Endodermal cell (in vitro differentiated cells): ENCODE results near the gene BRICD5. TPM values are rescaled to one million over a fixed set of nuclear protein-coding genes. Genes with fewer than 3 reads are reported as not detected.

ENCODE experiments used
- DNase-seq: peaks from one replicate; pipeline ENCODE4 v3.0.0-alpha.2; 2017
- H3K27ac ChIP-seq: 2 replicates; pipeline ENCODE4 v1.5.1; 2013; ENCODE audit warnings: mild to moderate bottlenecking, low read depth, low read length, moderate library complexity
- H3K27me3 ChIP-seq: 2 replicates; pipeline ENCODE4 v1.6.1; 2013; ENCODE audit warnings: mild to moderate bottlenecking, low read length, moderate library complexity; ENCODE audit not compliant: insufficient read depth, control insufficient read depth, poor library complexity, severe bottlenecking
- H3K36me3 ChIP-seq: 2 replicates; pipeline ENCODE4 v1.7.0; 2013; ENCODE audit warnings: mild to moderate bottlenecking, low read length, moderate library complexity; ENCODE audit not compliant: control insufficient read depth, insufficient read depth
- H3K4me1 ChIP-seq: one replicate; pipeline ENCODE4 v1.7.0; 2013; ENCODE audit warnings: low read length; ENCODE audit not compliant: control insufficient read depth, insufficient read depth
- H3K4me3 ChIP-seq: 2 replicates; pipeline ENCODE4 v1.5.1; 2013; ENCODE audit warnings: mild to moderate bottlenecking, low read length, moderate library complexity
- H3K9ac ChIP-seq: 2 replicates; pipeline ENCODE4 v1.6.1; 2013; ENCODE audit warnings: mild to moderate bottlenecking, low read length, moderate library complexity; ENCODE audit not compliant: poor library complexity, severe bottlenecking; ENCODE audit errors: extremely low read depth
- H3K9me3 ChIP-seq: 2 replicates; pipeline ENCODE4 v1.6.1; 2013; ENCODE audit warnings: mild to moderate bottlenecking, low read length, moderate library complexity; ENCODE audit not compliant: control insufficient read depth
- H3K27ac Mint-ChIP-seq: 2 replicates; pipeline ENCODE4 v1.8.0; 2020; ENCODE audit warnings: mixed read lengths
- H3K27me3 Mint-ChIP-seq: 2 replicates; pipeline ENCODE4 v1.8.0; 2021; ENCODE audit warnings: mild to moderate bottlenecking, mixed read lengths; ENCODE audit not compliant: insufficient read depth
- H3K36me3 Mint-ChIP-seq: 2 replicates; pipeline ENCODE4 v1.8.0; 2020; ENCODE audit warnings: low read depth, mixed read lengths
- H3K4me1 Mint-ChIP-seq: 2 replicates; pipeline ENCODE4 v1.8.0; 2020; ENCODE audit warnings: mixed read lengths
- H3K4me3 Mint-ChIP-seq: 2 replicates; pipeline ENCODE4 v1.8.0; 2020; ENCODE audit warnings: mild to moderate bottlenecking, moderate library complexity, mixed read lengths
- H3K9me3 Mint-ChIP-seq: 2 replicates; pipeline ENCODE4 v1.8.0; 2020; ENCODE audit warnings: mild to moderate bottlenecking, mixed read lengths
- WGBS, 2 experiments: methylation state at CpG; one replicate each; pipeline versions ENCODE4 v1.1.5 to v1.1.7; 2013; ENCODE audit warnings: missing lambda C conversion rate in 2 of 2, mixed read lengths in 1 of 2; ENCODE audit not compliant: insufficient coverage in 1 of 2, insufficient read length in 1 of 2; 5-methylcytosine and 5-hydroxymethylcytosine counted together
- total RNA-seq, 2 donors: library from RNA; stranded (reverse); fragmentation: NEBNext Ultra II Directional in 1 of 2; extraction: Animal tissue kit (Norgen Biotek cat#: 25700) in 1 of 2; gene quantifications; 2 replicates in 1 of 2; 3 replicates in 1 of 2; pipeline ENCODE4 v1.2.1, GENCODE V29; 2021
- TF ChIP-seq, protein P1 (sequence below): fragments of 200-600 bp; sonication (generic); conservative IDR thresholded peaks from 2 replicates; pipeline ENCODE4 v1.5.0; 2021; ENCODE audit warnings: antibody characterized with exemption, mild to moderate bottlenecking

Gene BRICD5
- total RNA-seq, 2 donors from 2014 or later = 7.7 to 15.0 TPM

DNA sequence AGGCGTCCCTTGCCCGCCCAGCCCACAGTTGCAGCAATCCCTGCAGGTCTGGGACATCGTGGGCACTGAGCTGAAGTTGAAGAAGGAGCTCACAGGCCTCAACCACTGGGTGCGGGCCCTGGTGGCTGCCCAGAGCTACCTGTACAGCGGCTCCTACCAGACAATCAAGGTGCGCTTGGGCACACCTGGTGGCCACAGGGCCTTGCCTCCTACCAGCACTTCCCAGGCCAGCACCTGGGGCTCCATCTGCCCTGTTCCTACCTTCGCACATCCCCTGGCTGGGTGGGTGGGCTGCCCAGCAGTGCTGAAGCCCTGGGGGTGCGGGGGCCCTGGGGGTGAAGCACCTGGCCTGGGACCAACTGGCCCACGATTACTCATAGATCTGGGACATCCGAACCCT is 35.2 kb downstream of the BRICD5 start:
- H3K9ac ChIP-seq = no peak overlapping the region
- TF ChIP-seq, protein P1, sequence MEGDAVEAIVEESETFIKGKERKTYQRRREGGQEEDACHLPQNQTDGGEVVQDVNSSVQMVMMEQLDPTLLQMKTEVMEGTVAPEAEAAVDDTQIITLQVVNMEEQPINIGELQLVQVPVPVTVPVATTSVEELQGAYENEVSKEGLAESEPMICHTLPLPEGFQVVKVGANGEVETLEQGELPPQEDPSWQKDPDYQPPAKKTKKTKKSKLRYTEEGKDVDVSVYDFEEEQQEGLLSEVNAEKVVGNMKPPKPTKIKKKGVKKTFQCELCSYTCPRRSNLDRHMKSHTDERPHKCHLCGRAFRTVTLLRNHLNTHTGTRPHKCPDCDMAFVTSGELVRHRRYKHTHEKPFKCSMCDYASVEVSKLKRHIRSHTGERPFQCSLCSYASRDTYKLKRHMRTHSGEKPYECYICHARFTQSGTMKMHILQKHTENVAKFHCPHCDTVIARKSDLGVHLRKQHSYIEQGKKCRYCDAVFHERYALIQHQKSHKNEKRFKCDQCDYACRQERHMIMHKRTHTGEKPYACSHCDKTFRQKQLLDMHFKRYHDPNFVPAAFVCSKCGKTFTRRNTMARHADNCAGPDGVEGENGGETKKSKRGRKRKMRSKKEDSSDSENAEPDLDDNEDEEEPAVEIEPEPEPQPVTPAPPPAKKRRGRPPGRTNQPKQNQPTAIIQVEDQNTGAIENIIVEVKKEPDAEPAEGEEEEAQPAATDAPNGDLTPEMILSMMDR = no peak
- H3K36me3 ChIP-seq = peaks cover 9% of the 10 kb centered on the region
- peaks cover 28% of the 10 kb centered on the region for H3K36me3 Mint-ChIP-seq
- no peaks in the 10 kb centered on the region for H3K9me3 ChIP-seq
- no peak overlapping the region for H3K4me3 Mint-ChIP-seq
- 95 to 96% methylated on average over 9 to 10 of the region's 10 CpGs for WGBS, 2 experiments
- H3K27ac Mint-ChIP-seq = no peak overlapping the region
- H3K4me1 Mint-ChIP-seq = no peaks in the 10 kb centered on the region
- H3K4me1 ChIP-seq = no peaks in the 10 kb centered on the region
- no peak overlapping the region for H3K27ac ChIP-seq
- H3K27me3 ChIP-seq = no peaks in the 10 kb centered on the region
- H3K9me3 Mint-ChIP-seq = no peaks in the 10 kb centered on the region
- H3K27me3 Mint-ChIP-seq = no peaks in the 10 kb centered on the region
- no peak overlapping the region for H3K4me3 ChIP-seq
- DNase-seq = no peak

DNA sequence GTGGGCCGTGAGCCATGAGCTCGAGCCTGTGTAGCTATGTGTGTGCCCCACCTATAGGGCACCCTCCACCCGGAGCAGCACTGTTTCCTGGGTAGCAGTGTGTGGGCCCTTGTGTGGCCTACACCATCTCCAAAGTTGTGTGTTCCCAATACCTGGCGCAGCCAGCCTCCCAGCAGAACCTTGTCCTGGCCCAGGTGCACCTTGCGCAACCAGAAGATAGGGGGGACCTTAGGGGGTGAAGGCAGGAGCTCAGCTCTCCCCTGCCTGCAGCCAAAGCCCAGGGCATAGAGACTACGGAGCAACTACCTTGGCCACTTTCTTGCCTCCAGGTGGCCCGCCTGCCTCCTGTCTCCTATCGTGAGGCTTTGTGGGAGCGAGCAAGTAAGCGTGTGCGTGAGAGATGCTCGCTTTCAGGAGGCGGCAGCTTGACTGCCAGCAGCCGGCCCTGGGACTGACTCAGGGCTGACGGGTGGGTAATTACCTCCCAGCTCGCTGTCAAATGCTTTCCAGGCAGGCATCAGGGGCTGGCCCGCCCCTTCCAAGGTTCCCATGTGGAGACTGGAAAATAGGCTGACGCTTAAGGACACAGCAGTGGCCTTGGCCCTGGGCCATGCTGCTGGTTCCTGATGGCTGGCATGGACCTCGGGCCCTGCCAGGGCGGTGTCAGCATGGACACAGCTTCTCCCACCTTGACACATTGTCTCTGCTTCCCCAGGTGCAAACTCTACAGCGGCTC is 36.1 kb downstream of the BRICD5 start:
- H3K9ac ChIP-seq = no peak overlapping the region
- H3K27ac ChIP-seq = no peak overlapping the region
- peaks cover 9% of the 10 kb centered on the region for H3K36me3 ChIP-seq
- H3K27ac Mint-ChIP-seq = no peak overlapping the region
- TF ChIP-seq, protein P1 = no peak
- H3K4me3 Mint-ChIP-seq = no peak overlapping the region
- peaks cover 28% of the 10 kb centered on the region for H3K36me3 Mint-ChIP-seq
- 95 to 96% methylated on average over 20 to 21 of the region's 21 CpGs for WGBS, 2 experiments
- H3K4me1 ChIP-seq = no peaks in the 10 kb centered on the region
- H3K9me3 Mint-ChIP-seq = no peaks in the 10 kb centered on the region
- no peaks in the 10 kb centered on the region for H3K9me3 ChIP-seq
- no peaks in the 10 kb centered on the region for H3K27me3 ChIP-seq
- no peaks in the 10 kb centered on the region for H3K4me1 Mint-ChIP-seq
- DNase-seq = no peak
- no peaks in the 10 kb centered on the region for H3K27me3 Mint-ChIP-seq
- no peak overlapping the region for H3K4me3 ChIP-seq

DNA sequence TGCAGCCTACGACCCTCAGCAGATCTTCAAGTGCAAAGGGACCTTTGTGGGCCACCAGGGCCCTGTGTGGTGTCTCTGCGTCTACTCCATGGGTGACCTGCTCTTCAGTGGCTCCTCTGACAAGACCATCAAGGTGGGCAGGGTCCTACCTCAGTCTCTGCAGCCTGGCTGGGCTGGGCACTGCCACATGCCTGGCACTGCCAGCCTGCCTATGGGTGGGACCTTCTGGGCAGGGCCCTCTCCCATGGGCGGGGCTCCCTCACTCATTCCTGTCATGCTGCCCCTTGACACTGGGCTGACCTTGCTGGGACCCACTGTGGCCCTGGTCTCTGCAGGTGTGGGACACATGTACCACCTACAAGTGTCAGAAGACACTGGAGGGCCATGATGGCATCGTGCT is 36.7 kb downstream of the BRICD5 start:
- WGBS, 2 experiments = 90 to 95% methylated on average over 4 of the region's 4 CpGs
- Mint-ChIP-seq H3K9me3 (no peaks in the 10 kb centered on the region), H3K4me1 (no peaks in the 10 kb centered on the region), H3K36me3 (peaks cover 28% of the 10 kb centered on the region), H3K27me3 (no peaks in the 10 kb centered on the region), H3K4me3 (no peak overlapping the region), H3K27ac (no peak overlapping the region)
- no peak overlapping the region for H3K4me3 ChIP-seq
- H3K9ac ChIP-seq = no peak overlapping the region
- H3K27me3 ChIP-seq = no peaks in the 10 kb centered on the region
- H3K27ac ChIP-seq = no peak overlapping the region
- no peak for DNase-seq
- H3K9me3 ChIP-seq = no peaks in the 10 kb centered on the region
- peaks cover 14% of the 10 kb centered on the region for H3K36me3 ChIP-seq
- TF ChIP-seq, protein P1 = no peak
- H3K4me1 ChIP-seq = no peaks in the 10 kb centered on the region
